AG04449 (cell line): Measurements from ENCODE around the gene DNAJC5.
"Not testable (repeated sequence)": the region's sequence is repeated elsewhere in the genome, so short reads cannot be mapped to it uniquely, and the experiment has no call there.

Source experiments
- CTCF ChIA-PET: fragments of 350-600 bp; formaldehyde crosslinking; extraction: SDS; loops from one replicate; lab custom pipeline; 2021; ENCODE audit warnings: antibody characterized with exemption; lab: Yijun Ruan, JAX
- POLR2A ChIA-PET: fragments of 400-600, 350-600 bp; formaldehyde crosslinking; extraction: SDS; loops from one replicate; lab custom pipeline; 2020; ENCODE audit warnings: antibody characterized with exemption, inconsistent platforms; lab: Yijun Ruan, JAX
- DNase-seq: peaks from one replicate; pipeline ENCODE4 v3.0.0-alpha.2; 2010; ENCODE audit warnings: low read depth, low spot score
- H3K4me3 ChIP-seq: 2 replicates; pipeline ENCODE4 v1.5.1; 2011; ENCODE audit warnings: low read depth, mild to moderate bottlenecking, control low read depth, low read length
- TF ChIP-seq, protein P1 (sequence below): IDR thresholded peaks from one replicate; pipeline ENCODE4 v1.5.1; 2011; ENCODE audit warnings: mild to moderate bottlenecking, moderate library complexity, low read length, control low read depth, inconsistent platforms; ENCODE audit not compliant: insufficient read depth; ENCODE audit errors: missing control alignments

The DNAJC5 gene

GRCh38 chr20:63850689-63851547 is 44.0 kb upstream of the DNAJC5 start:
- H3K4me3 ChIP-seq, result no peak overlapping the region
- TF ChIP-seq, protein P1, sequence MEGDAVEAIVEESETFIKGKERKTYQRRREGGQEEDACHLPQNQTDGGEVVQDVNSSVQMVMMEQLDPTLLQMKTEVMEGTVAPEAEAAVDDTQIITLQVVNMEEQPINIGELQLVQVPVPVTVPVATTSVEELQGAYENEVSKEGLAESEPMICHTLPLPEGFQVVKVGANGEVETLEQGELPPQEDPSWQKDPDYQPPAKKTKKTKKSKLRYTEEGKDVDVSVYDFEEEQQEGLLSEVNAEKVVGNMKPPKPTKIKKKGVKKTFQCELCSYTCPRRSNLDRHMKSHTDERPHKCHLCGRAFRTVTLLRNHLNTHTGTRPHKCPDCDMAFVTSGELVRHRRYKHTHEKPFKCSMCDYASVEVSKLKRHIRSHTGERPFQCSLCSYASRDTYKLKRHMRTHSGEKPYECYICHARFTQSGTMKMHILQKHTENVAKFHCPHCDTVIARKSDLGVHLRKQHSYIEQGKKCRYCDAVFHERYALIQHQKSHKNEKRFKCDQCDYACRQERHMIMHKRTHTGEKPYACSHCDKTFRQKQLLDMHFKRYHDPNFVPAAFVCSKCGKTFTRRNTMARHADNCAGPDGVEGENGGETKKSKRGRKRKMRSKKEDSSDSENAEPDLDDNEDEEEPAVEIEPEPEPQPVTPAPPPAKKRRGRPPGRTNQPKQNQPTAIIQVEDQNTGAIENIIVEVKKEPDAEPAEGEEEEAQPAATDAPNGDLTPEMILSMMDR, result no peak
- DNase-seq, result no peak
- CTCF ChIA-PET, result interaction anchor here (1.2 kb wide), 1 partner anchor 13 kb away, joined by 4 read pairs; no protein-coding TSS in a partner anchor
- POLR2A ChIA-PET, result interaction anchor here (0.7 kb wide), 1 partner anchor 14 kb away, joined by 3 read pairs; no protein-coding TSS in a partner anchor

GRCh38 chr20:63851548-63851943 is 43.4 kb upstream of the DNAJC5 start:
- POLR2A ChIA-PET, result interaction anchor here (0.7 kb wide), 1 partner anchor 15 kb away, joined by 3 read pairs; no protein-coding TSS in a partner anchor

DNA sequence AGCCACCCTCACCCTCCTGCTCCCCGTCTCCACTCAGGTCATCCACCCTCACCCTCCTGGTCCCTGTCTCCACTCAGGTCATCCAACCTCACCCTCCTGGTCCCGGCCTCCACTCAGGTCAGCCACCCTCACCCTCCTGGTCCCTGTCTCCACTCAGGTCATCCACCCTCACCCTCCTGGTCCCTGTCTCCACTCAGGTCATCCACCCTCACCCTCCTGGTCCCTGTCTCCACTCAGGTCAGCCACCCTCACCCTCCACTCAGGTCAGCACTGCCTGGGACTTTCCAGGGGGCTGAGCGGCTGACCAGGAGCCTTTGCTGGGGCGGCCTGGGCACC is 41.2 kb upstream of the DNAJC5 start:
- CTCF ChIA-PET, result interaction anchor here (2.2 to 3.5 kb wide), 2 partner anchors 78 to 316 kb away, joined by 8 to 11 read pairs; partner anchors contain the start of gene PTK6
- POLR2A ChIA-PET, H3K4me3 ChIP-seq, DNase-seq: not testable (repeated sequence)

More at GRCh38 chr20:63851548-63851943, 43.4 kb upstream of the DNAJC5 start:
- CTCF ChIA-PET, result interaction anchor here (1.2 kb wide), 1 partner anchor 12 kb away, joined by 4 read pairs; no protein-coding TSS in a partner anchor
- H3K4me3 ChIP-seq, DNase-seq: not testable (repeated sequence)

DNA sequence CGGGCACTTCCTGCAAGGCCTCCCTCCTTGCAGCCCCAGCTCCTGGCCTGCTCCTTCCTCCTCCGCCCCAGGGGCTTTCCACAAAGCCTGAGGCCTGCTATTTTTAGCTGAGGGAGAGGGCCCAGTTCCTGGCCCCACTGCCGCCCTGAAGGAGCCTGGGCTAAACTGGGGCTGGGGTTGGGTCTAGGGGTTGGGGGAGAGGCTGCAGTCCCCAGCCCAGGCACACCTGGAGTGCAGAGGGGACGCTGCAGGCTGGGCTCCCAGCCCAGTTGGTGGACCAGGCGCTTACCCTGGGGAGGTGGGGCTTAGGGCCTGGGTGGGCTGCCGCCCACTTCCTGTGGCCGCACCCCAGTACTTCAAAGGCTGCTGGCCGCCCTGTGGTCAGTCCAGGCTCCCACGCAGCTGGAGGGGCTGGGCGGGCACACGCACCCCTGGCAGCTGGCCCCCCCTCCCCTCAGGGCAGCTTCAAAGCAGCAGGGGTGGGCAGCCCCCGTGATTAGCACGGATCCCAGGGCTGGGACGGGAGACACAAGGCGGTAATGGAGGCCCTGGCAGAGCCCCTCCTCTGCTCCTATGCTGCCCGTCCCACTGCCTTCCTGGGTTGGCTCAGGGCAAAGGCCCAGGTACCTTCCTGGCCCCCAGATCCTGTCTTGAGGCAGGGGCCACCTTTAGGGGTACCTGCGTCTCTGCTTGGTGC is 40.7 kb upstream of the DNAJC5 start:
- TF ChIP-seq, protein P1, result no peak
- ChIA-PET POLR2A (interaction anchor here (1.8 kb wide), 1 partner anchor 11 kb away, joined by 13 read pairs; the partner anchor contains the start of gene TPD52L2), CTCF (interaction anchor here (1.4 to 3.5 kb wide), 3 partner anchors 10 to 316 kb away, joined by 8 to 11 read pairs (median 8); partner anchors contain the start of genes PTK6 and TPD52L2)
- H3K4me3 ChIP-seq, result no peak overlapping the region
- DNase-seq, result no peak

GRCh38 chr20:63854766-63855362 is 40.1 kb upstream of the DNAJC5 start:
- TF ChIP-seq, protein P1, result no peak
- DNase-seq, result no peak
- ChIA-PET CTCF (interaction anchor here (1.4 to 3.5 kb wide), 4 partner anchors 10 to 317 kb away, joined by 4 to 11 read pairs (median 8); partner anchors contain the start of genes PTK6 and TPD52L2), POLR2A (interaction anchor here (1.8 kb wide), 1 partner anchor 11 kb away, joined by 13 read pairs; the partner anchor contains the start of gene TPD52L2)
- H3K4me3 ChIP-seq, result no peak overlapping the region

GRCh38 chr20:63855363-63856097 is 39.4 kb upstream of the DNAJC5 start:
- CTCF ChIA-PET, result interaction anchor here (1.1 to 3.5 kb wide), 5 partner anchors 9 to 318 kb away, joined by 4 to 11 read pairs (median 8); partner anchors contain the start of genes PTK6 and TPD52L2
- POLR2A ChIA-PET, result interaction anchor here (1.8 kb wide), 1 partner anchor 10 kb away, joined by 13 read pairs; the partner anchor contains the start of gene TPD52L2

More at GRCh38 chr20:63855363-63856097, 39.4 kb upstream of the DNAJC5 start:
- no peak overlapping the region for H3K4me3 ChIP-seq
- no peak for DNase-seq
- TF ChIP-seq, protein P1, result no peak
